ENCODE data around the gene SEC61B.

The SEC61B gene

GRCh38 chr9:99274495-99274894, 52.4 kb downstream of the SEC61B start (continued):
- TF ChIP-seq ZNF26 (tag by site-specific recombination; IDR thresholded peaks at IDR 0.05) (no peak), ZNF175 (tag by site-specific recombination; IDR thresholded peaks at IDR 0.05) (no peak)
